MM.1S (cell line): ENCODE data around the gene GATAD2B.

ENCODE experiments used
- DNase-seq: peaks from one replicate; pipeline ENCODE4 v3.0.0-alpha.2; 2015
- H2AFZ ChIP-seq: fragments of 300-600 bp; sonication (generic); 2 replicates; pipeline ENCODE4 v1.6.0; 2016; ENCODE audit warnings: antibody characterized with exemption, low read length
- H3F3A ChIP-seq: fragments of 300-600 bp; sonication (generic); 2 replicates; pipeline ENCODE4 v1.6.1; 2016; ENCODE audit warnings: mild to moderate bottlenecking, antibody characterized with exemption, low read length, moderate library complexity, mixed read lengths; ENCODE audit not compliant: insufficient read depth
- H3K27ac ChIP-seq: fragments of 300-600 bp; sonication (generic); 2 replicates; pipeline ENCODE4 v1.5.1; 2016; ENCODE audit warnings: mild to moderate bottlenecking, low read length
- H3K27me3 ChIP-seq: fragments of 300-600 bp; sonication (generic); replicated peaks from 2 replicates; pipeline ENCODE4 v1.6.0; 2016; ENCODE audit warnings: low read length; ENCODE audit not compliant: insufficient read depth
- H3K36me3 ChIP-seq: fragments of 300-600 bp; sonication (generic); replicated peaks from 2 replicates; pipeline ENCODE4 v1.6.1; 2016; ENCODE audit warnings: mild to moderate bottlenecking, low read length, mixed read lengths; ENCODE audit not compliant: insufficient read depth
- H3K4me1 ChIP-seq: fragments of 300-600 bp; sonication (generic); 2 replicates; pipeline ENCODE4 v1.6.1; 2016; ENCODE audit warnings: low read length, mixed read lengths
- H3K4me2 ChIP-seq: fragments of 300-600 bp; sonication (generic); 2 replicates; pipeline ENCODE4 v1.6.0; 2016; ENCODE audit warnings: low read depth, low read length
- H3K4me3 ChIP-seq: fragments of 300-600 bp; sonication (generic); 2 replicates; pipeline ENCODE4 v1.5.1; 2016; ENCODE audit warnings: low read length, mixed read lengths
- H3K79me2 ChIP-seq: fragments of 300-600 bp; sonication (generic); 2 replicates; pipeline ENCODE4 v1.6.1; 2016; ENCODE audit warnings: mixed run types, low read length, mixed read lengths
- H3K9ac ChIP-seq: fragments of 300-600 bp; sonication (generic); 2 replicates; pipeline ENCODE4 v1.6.1; 2016; ENCODE audit warnings: low read length, mixed read lengths
- H3K9me2 ChIP-seq: fragments of 300-600 bp; sonication (generic); replicated peaks from 2 replicates; pipeline ENCODE4 v1.6.1; 2016; ENCODE audit warnings: mild to moderate bottlenecking, low read length, mixed read lengths; ENCODE audit not compliant: insufficient read depth
- H3K9me3 ChIP-seq: fragments of 300-600 bp; sonication (generic); replicated peaks from 2 replicates; pipeline ENCODE4 v1.6.1; 2016; ENCODE audit warnings: mild to moderate bottlenecking, low read length, mixed read lengths; ENCODE audit not compliant: insufficient read depth
- H4K20me1 ChIP-seq: fragments of 300-600 bp; sonication (generic); 2 replicates; pipeline ENCODE4 v1.6.1; 2016; ENCODE audit warnings: mild to moderate bottlenecking, low read length, moderate library complexity, mixed read lengths; ENCODE audit not compliant: insufficient read depth
- CTCF ChIP-seq: fragments of 300-600 bp; sonication (generic); IDR thresholded peaks from 2 replicates; pipeline ENCODE4 v1.5.1; 2016; ENCODE audit warnings: antibody characterized with exemption, low read length, mixed read lengths
- EZH2 ChIP-seq: fragments of 300-600 bp; sonication (generic); optimal IDR thresholded peaks from 2 replicates; pipeline ENCODE3; 2017; ENCODE audit warnings: low read depth, mild to moderate bottlenecking, antibody characterized with exemption, low read length, mixed read lengths
- EZH2phosphoT487 ChIP-seq: fragments of 300-600 bp; sonication (generic); IDR thresholded peaks from 2 replicates; pipeline ENCODE4 v1.6.1; 2018; ENCODE audit warnings: antibody characterized with exemption, low read length

The GATAD2B gene

GRCh38 chr1:153799016-153799415, 123.8 kb downstream of the GATAD2B start:
- Histone ChIP-seq H4K20me1 (no peaks in the 10 kb centered on the region), H3K9ac (no peak overlapping the region), H3K36me3 (no peaks in the 10 kb centered on the region), H3K9me3 (no peaks in the 10 kb centered on the region), H3K79me2 (peaks cover 2% of the 10 kb centered on the region; the same call in 1 of the 2 replicates), H3K27me3 (no peaks in the 10 kb centered on the region), H3K9me2 (no peaks in the 10 kb centered on the region), H3K4me1 (peaks cover 6% of the 10 kb centered on the region), H3F3A (no peaks in the 10 kb centered on the region; the same call in 1 of the 2 replicates), H3K4me3 (no peak overlapping the region), H3K27ac (no peak overlapping the region), H2AFZ (no peak overlapping the region), H3K4me2 (no peak overlapping the region)
- TF ChIP-seq CTCF: no peak
- TF ChIP-seq EZH2: no peak
- no peak for TF ChIP-seq EZH2phosphoT487
- no peak for DNase-seq

- Histone ChIP-seq H3K9ac (no peak overlapping the region), H3K27me3 (no peaks in the 10 kb centered on the region), H3K9me3 (no peaks in the 10 kb centered on the region), H3K27ac (no peak overlapping the region), H2AFZ (no peak overlapping the region), H3K9me2 (no peaks in the 10 kb centered on the region), H4K20me1 (no peaks in the 10 kb centered on the region), H3K4me2 (no peak overlapping the region), H3K4me3 (no peak overlapping the region), H3K4me1 (peaks cover 6% of the 10 kb centered on the region), H3F3A (no peaks in the 10 kb centered on the region; the same call in 1 of the 2 replicates), H3K36me3 (no peaks in the 10 kb centered on the region), H3K79me2 (no peaks in the 10 kb centered on the region)
- TF ChIP-seq EZH2phosphoT487: no peak
- DNase-seq: no peak
Measured at GRCh38 chr1:153798468-153798780, 124.3 kb downstream of the GATAD2B start.

- no peak overlapping the region for H3K27ac ChIP-seq
- peak; percentile 95 for DNase-seq
- H2AFZ ChIP-seq: no peak overlapping the region
- no peak overlapping the region for H3K4me3 ChIP-seq
- no peaks in the 10 kb centered on the region for H3K9me3 ChIP-seq
- peaks cover 4% of the 10 kb centered on the region for H3F3A ChIP-seq
- no peaks in the 10 kb centered on the region for H3K27me3 ChIP-seq
- no peaks in the 10 kb centered on the region for H3K36me3 ChIP-seq
- peak; percentile 93 for TF ChIP-seq CTCF
- TF ChIP-seq EZH2phosphoT487: no peak
- no peak for TF ChIP-seq EZH2
- peak overlapping the region; percentile 12; the same call in 1 of the 2 replicates for H3K4me2 ChIP-seq
- no peak overlapping the region for H3K9ac ChIP-seq
- no peaks in the 10 kb centered on the region for H3K9me2 ChIP-seq
- no peaks in the 10 kb centered on the region for H3K79me2 ChIP-seq
- H4K20me1 ChIP-seq: no peaks in the 10 kb centered on the region
- H3K4me1 ChIP-seq: peaks cover 6% of the 10 kb centered on the region
Measured at GRCh38 chr1:153796786-153797659, 125.7 kb downstream of the GATAD2B start.
